Measurements from ENCODE around the gene RORC.

The RORC gene

DNA sequence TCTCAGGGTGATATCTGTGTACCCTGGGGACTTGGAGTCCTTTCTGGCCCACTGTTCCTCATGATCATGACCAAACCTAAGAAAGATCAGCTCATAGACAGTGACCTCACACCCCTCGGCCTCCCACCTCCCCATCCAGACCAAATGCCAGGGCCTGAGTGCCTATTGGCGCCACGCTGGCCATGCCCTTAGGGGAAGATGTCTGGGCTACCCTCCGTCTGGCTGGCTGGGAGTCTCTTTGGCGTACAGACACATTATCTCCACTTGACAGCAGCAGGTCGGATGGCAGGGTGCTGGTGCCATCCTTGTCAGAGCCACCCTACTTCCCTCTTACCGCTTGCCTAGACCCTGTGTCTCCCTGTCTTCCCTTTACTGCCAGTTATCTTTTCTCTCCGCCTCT is 8.4 kb downstream of the RORC start:
- TF ChIP-seq TAF1 (IDR thresholded peaks at IDR 0.05; ENCODE audit: borderline replicate concordance, insufficient read depth, low read length) (no peak), POLR2AphosphoS5 (IDR thresholded peaks at IDR 0.05; ENCODE audit: low read depth, low read length) (no peak), SIN3A (IDR thresholded peaks at IDR 0.05; ENCODE audit: borderline replicate concordance, insufficient read depth, low read length) (no peak)

GRCh38 chr1:151822404-151822803 is 9.2 kb downstream of the RORC start:
- no peak for TF ChIP-seq TAF1 (IDR thresholded peaks at IDR 0.05; ENCODE audit: borderline replicate concordance, insufficient read depth, low read length)
- TF ChIP-seq REST (IDR thresholded peaks at IDR 0.05; ENCODE audit: insufficient read depth in 1 of 2, low read depth in 2 of 2, low read length in 2 of 2) = no peak
- TF ChIP-seq SIN3A (IDR thresholded peaks at IDR 0.05; ENCODE audit: borderline replicate concordance, insufficient read depth, low read length) = no peak
- TF ChIP-seq FOXP2 (optimal IDR thresholded peaks at IDR 0.05; ENCODE audit: borderline replicate concordance, extremely low read depth, extremely low read length, insufficient read depth) = no peak
- no peak for TF ChIP-seq POLR2AphosphoS5 (IDR thresholded peaks at IDR 0.05; ENCODE audit: low read depth, low read length)

DNA sequence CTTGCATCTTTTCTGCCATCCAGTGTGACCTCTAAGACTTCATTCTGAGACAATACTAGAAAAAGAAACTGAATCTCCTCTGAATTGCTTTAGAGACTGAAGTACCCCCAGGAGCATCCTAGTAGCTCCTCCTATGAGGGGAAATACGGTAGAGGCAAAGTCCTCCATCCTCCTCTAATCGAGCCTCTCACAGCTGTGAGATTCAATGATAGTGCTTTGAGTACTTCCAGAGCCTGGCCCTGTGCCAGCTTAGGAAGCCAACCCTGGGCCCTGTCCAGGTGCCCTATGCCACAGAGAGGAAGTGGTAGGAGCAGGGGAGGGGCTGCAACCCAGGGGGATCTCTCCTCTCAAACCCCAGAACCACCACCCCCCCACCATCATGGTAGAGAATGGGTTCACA is 10.7 kb downstream of the RORC start:
- no peak for TF ChIP-seq FOXP2 (optimal IDR thresholded peaks at IDR 0.05; ENCODE audit: borderline replicate concordance, extremely low read depth, extremely low read length, insufficient read depth)
- no peak for TF ChIP-seq TAF1 (IDR thresholded peaks at IDR 0.05; ENCODE audit: borderline replicate concordance, insufficient read depth, low read length)
- no peak for TF ChIP-seq POLR2AphosphoS5 (IDR thresholded peaks at IDR 0.05; ENCODE audit: low read depth, low read length)
- no peak; a peak in 1 of 4 replicates for TF ChIP-seq REST (IDR thresholded peaks at IDR 0.05; ENCODE audit: insufficient read depth in 1 of 2, low read depth in 2 of 2, low read length in 2 of 2)
- TF ChIP-seq SIN3A (IDR thresholded peaks at IDR 0.05; ENCODE audit: borderline replicate concordance, insufficient read depth, low read length) = no peak

DNA sequence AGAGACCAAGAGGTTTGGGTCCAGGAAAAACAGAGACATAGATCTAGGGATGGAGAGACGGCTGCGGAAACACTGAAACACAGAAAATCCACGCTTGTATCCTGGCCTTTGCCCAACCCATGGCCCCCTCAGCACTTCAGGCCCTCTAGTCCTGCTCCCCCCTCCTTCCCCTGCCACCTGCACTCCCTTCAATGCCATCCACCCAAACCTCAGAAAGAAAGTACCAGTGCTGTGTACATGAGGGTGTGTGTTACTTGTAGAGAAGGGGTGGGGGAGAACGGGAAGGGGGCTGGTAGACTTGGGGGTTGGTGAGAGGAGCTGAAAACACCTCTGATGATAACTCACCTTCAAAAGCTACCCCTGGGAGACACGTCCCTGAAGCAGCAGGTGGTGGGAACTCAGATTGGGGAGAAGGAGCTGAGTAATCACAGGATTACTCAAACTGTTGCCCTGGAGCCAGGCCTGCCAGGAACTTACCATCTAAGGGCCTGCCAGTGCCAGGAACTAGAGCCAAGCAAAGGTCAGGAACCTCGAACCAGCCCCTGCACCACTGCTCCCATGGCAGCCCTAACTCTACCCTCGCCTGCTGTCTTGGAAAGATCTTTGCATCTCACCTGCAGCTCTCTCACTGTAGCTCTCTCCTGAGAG is 11.5 kb downstream of the RORC start:
- TF ChIP-seq FOXP2 (optimal IDR thresholded peaks at IDR 0.05; ENCODE audit: borderline replicate concordance, extremely low read depth, extremely low read length, insufficient read depth) (no peak), TAF1 (IDR thresholded peaks at IDR 0.05; ENCODE audit: borderline replicate concordance, insufficient read depth, low read length) (no peak), REST (IDR thresholded peaks at IDR 0.05; ENCODE audit: insufficient read depth in 1 of 2, low read depth in 2 of 2, low read length in 2 of 2) (no peak), SIN3A (IDR thresholded peaks at IDR 0.05; ENCODE audit: borderline replicate concordance, insufficient read depth, low read length) (no peak), POLR2AphosphoS5 (IDR thresholded peaks at IDR 0.05; ENCODE audit: low read depth, low read length) (no peak)

DNA sequence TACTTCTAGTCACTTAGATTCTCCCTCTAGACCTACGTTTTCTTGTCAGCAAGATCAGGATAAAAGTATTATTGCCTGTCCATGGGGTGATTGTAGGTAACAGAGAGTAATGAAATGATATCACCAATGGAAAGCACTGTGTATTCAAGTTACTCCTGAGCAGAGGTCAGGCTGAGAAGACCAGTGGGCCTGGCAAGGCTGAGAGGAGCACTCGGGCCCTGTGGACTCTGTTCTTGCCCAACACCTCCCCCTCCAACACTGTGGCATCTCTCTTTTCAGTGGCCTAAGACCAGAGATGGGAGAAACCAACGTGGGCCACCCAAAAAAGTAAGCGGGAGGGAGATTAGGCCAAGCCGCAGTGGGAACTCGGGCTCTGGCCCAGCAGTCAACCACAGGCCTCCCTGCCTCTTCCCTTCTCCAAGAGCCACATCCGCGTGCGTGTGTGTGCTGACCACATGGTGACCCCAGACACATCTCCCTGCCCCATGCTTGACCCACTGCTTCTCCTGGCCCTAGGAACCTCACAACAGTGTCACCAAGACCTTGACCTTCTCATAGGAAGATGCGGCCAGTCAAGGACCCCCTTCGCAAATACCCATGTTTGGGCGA is 12.3 kb downstream of the RORC start:
- TF ChIP-seq FOXP2 (optimal IDR thresholded peaks at IDR 0.05; ENCODE audit: borderline replicate concordance, extremely low read depth, extremely low read length, insufficient read depth) = no peak
- no peak for TF ChIP-seq TAF1 (IDR thresholded peaks at IDR 0.05; ENCODE audit: borderline replicate concordance, insufficient read depth, low read length)
- no peak for TF ChIP-seq REST (IDR thresholded peaks at IDR 0.05; ENCODE audit: insufficient read depth in 1 of 2, low read depth in 2 of 2, low read length in 2 of 2)
- no peak for TF ChIP-seq SIN3A (IDR thresholded peaks at IDR 0.05; ENCODE audit: borderline replicate concordance, insufficient read depth, low read length)
- no peak for TF ChIP-seq POLR2AphosphoS5 (IDR thresholded peaks at IDR 0.05; ENCODE audit: low read depth, low read length)

All from PFSK-1 (cell line).